ENCODE data around the gene BRF1.

Gene BRF1

GRCh38 chr14:105163040-105163742 lies 137.6 kb downstream of the BRF1 start:
- TF ChIP-seq, protein P1, sequence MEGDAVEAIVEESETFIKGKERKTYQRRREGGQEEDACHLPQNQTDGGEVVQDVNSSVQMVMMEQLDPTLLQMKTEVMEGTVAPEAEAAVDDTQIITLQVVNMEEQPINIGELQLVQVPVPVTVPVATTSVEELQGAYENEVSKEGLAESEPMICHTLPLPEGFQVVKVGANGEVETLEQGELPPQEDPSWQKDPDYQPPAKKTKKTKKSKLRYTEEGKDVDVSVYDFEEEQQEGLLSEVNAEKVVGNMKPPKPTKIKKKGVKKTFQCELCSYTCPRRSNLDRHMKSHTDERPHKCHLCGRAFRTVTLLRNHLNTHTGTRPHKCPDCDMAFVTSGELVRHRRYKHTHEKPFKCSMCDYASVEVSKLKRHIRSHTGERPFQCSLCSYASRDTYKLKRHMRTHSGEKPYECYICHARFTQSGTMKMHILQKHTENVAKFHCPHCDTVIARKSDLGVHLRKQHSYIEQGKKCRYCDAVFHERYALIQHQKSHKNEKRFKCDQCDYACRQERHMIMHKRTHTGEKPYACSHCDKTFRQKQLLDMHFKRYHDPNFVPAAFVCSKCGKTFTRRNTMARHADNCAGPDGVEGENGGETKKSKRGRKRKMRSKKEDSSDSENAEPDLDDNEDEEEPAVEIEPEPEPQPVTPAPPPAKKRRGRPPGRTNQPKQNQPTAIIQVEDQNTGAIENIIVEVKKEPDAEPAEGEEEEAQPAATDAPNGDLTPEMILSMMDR (conservative IDR thresholded peaks at IDR 0.05), result no peak
- no peak for TF ChIP-seq ZFX (IDR thresholded peaks at IDR 0.05)

GRCh38 chr14:105162669-105162979 lies 138.2 kb downstream of the BRF1 start:
- peak overlapping the region; percentile 37 for H3K27ac ChIP-seq

More at GRCh38 chr14:105163040-105163742, 137.6 kb downstream of the BRF1 start:
- peak overlapping the region; percentile 37 for H3K27ac ChIP-seq

DNA sequence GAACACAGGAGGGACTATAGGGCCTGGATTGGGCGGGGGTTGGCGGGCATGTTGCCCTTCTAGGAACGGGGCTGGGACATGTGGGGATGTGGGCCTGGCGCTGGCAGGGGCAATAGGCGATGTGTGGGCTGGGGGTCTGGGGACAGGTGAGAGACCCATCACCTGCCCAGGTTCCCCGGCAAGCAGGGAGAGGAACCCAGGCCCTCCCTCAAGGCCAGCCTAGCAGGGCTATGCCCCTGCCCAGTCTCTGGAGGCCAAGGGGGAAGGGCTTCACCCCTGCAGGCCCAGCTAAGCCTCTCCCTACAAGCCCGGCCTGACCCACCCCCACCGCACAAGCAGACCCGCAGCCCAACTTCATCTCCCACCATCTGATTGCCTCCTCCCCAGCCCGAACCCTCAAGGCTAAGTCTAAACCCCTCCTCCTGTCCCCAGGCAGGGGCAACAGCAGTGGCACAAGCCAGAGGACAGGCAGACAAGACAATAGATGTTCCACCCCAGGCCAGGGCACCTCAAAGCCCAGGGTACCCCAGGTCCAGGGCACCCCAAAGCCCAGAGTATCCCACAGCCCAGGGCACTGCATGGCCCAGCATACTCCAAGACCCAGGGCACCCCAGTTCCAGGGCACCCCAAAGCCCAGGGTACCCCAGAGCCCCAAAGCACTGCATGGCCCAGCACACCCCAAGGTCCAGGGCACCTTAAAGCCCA lies 138.7 kb downstream of the BRF1 start:
- H3K27ac ChIP-seq, result peak overlapping the region; percentile 37

More at GRCh38 chr14:105162669-105162979, 138.2 kb downstream of the BRF1 start:
- no peak for TF ChIP-seq ZFX (IDR thresholded peaks at IDR 0.05)
- TF ChIP-seq, protein P1 (conservative IDR thresholded peaks at IDR 0.05), result no peak

GRCh38 chr14:105161309-105161708 lies 139.5 kb downstream of the BRF1 start:
- H3K27ac ChIP-seq, result no peak overlapping the region
- TF ChIP-seq, protein P1 (conservative IDR thresholded peaks at IDR 0.05), result no peak
- TF ChIP-seq ZFX (IDR thresholded peaks at IDR 0.05), result no peak

More for the DNA sequence above, 138.7 kb downstream of the BRF1 start:
- no peak for TF ChIP-seq ZFX (IDR thresholded peaks at IDR 0.05)
- TF ChIP-seq, protein P1 (conservative IDR thresholded peaks at IDR 0.05), result no peak

- TF ChIP-seq ZFX (IDR thresholded peaks at IDR 0.05), result no peak
- TF ChIP-seq, protein P1 (conservative IDR thresholded peaks at IDR 0.05), result no peak
Observed at GRCh38 chr14:105160776-105161175, 140.0 kb downstream of the BRF1 start.

DNA sequence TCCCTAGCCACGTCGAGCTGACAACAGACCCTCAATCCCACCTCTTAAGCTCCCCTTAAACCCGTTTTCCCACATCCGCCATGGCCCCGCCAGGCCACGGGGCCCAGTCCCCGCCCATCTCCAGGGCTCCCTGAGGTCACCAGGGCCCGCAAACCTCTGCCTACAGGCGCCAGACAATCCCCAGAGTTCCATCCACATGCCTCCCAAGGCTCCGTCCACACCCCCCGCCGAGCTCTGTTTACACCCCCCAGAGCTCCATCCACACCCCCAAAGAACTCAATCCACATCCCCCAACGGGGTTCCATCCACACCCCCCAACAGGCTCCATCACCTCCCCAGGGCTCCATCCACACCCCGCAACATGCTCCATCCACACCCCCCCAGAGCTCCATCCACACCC lies 141.5 kb downstream of the BRF1 start:
- no peak overlapping the region for H3K27ac ChIP-seq
- TF ChIP-seq, protein P1 (conservative IDR thresholded peaks at IDR 0.05), result no peak
- TF ChIP-seq ZFX (IDR thresholded peaks at IDR 0.05), result no peak

More at GRCh38 chr14:105160776-105161175, 140.0 kb downstream of the BRF1 start:
- no peak overlapping the region for H3K27ac ChIP-seq
